Gastroesophageal sphincter (tissue), 3 donors: ENCODE results near the gene CSF3R.

Experiments used
- EP300 ChIP-seq: sonication (generic); formaldehyde crosslinking; IDR thresholded peaks from one replicate; pipeline ENCODE4 v1.6.1; 2017; ENCODE audit warnings: antibody characterized with exemption, mild to moderate bottlenecking
- POLR2AphosphoS5 ChIP-seq: sonication (generic); formaldehyde crosslinking; IDR thresholded peaks from one replicate; pipeline ENCODE4 v1.6.1; 2017; ENCODE audit warnings: antibody characterized with exemption
- TF ChIP-seq, protein P1 (sequence below), 4 experiments: fragments of 200-600 bp in 2 of 4; fragments of 450-650 bp in 2 of 4; sonication (generic) in 1 of 4; IDR thresholded peaks; one replicate each; pipeline ENCODE4 v1.5.1; 2017 to 2019; ENCODE audit warnings: antibody characterized with exemption in 4 of 4, mild to moderate bottlenecking in 2 of 4, moderate library complexity in 2 of 4

DNA sequence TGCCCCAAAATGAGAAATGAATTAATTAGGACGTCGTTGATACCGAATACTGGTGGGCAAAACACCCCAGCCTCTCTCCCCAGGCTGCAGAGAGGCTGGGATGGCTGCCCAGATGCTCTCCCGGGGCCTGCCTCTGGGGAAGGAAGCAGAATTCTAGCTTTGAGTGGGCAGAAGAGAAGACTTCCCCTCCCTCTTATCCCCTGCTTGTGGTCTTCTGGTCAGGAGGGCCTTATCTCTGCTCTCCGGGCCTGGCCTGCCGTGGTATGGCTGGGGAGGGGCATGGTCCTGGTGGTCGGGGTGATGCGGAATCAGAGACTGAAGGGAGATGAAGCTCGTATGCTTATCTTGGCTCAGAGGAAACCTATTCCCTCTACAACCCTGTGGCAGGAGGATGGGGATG lies 9.8 kb upstream of the CSF3R start:
- TF ChIP-seq, protein P1, sequence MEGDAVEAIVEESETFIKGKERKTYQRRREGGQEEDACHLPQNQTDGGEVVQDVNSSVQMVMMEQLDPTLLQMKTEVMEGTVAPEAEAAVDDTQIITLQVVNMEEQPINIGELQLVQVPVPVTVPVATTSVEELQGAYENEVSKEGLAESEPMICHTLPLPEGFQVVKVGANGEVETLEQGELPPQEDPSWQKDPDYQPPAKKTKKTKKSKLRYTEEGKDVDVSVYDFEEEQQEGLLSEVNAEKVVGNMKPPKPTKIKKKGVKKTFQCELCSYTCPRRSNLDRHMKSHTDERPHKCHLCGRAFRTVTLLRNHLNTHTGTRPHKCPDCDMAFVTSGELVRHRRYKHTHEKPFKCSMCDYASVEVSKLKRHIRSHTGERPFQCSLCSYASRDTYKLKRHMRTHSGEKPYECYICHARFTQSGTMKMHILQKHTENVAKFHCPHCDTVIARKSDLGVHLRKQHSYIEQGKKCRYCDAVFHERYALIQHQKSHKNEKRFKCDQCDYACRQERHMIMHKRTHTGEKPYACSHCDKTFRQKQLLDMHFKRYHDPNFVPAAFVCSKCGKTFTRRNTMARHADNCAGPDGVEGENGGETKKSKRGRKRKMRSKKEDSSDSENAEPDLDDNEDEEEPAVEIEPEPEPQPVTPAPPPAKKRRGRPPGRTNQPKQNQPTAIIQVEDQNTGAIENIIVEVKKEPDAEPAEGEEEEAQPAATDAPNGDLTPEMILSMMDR (IDR thresholded peaks at IDR 0.05) = no peak
- TF ChIP-seq POLR2AphosphoS5 (no peak), EP300 (no peak)
